T-helper 1 cell treated with Interleukin-12 subunit alpha and Interleukin-12 subunit beta and Interleukin-4 antibody, amounts not matched to agents 30 μg/mL and 1 μg/mL, for 36 hours (primary cell): Measurements from ENCODE around the gene SNTG2.

Experiments
- H3K27ac Mint-ChIP-seq: one replicate; pipeline ENCODE4 v1.8.0; 2021; ENCODE audit warnings: mild to moderate bottlenecking, mixed read lengths
- H3K27me3 Mint-ChIP-seq: one replicate; pipeline ENCODE4 v1.8.0; 2021; ENCODE audit warnings: low read depth, mixed read lengths
- H3K36me3 Mint-ChIP-seq: one replicate; pipeline ENCODE4 v1.8.0; 2021; ENCODE audit warnings: low read depth, mixed read lengths
- H3K4me1 Mint-ChIP-seq: one replicate; pipeline ENCODE4 v1.8.0; 2021; ENCODE audit warnings: low read depth, mixed read lengths
- H3K4me3 Mint-ChIP-seq: one replicate; pipeline ENCODE4 v1.8.0; 2021; ENCODE audit warnings: mild to moderate bottlenecking, moderate library complexity, mixed read lengths
- H3K9me3 Mint-ChIP-seq: one replicate; pipeline ENCODE4 v1.8.0; 2021; ENCODE audit warnings: mixed read lengths

The SNTG2 gene

GRCh38 chr2:920999-921398 lies 29.6 kb upstream of the SNTG2 start:
- Mint-ChIP-seq H3K36me3 (no peaks in the 10 kb centered on the region), H3K27ac (no peak overlapping the region), H3K4me1 (no peaks in the 10 kb centered on the region), H3K27me3 (peaks cover 17% of the 10 kb centered on the region), H3K4me3 (no peak overlapping the region), H3K9me3 (no peaks in the 10 kb centered on the region)

GRCh38 chr2:922185-922584 lies 28.5 kb upstream of the SNTG2 start:
- Mint-ChIP-seq H3K4me3 (no peak overlapping the region), H3K27me3 (peaks cover 17% of the 10 kb centered on the region), H3K4me1 (no peaks in the 10 kb centered on the region)

GRCh38 chr2:923832-924601 lies 26.6 kb upstream of the SNTG2 start:
- Mint-ChIP-seq H3K27me3 (peaks cover 17% of the 10 kb centered on the region), H3K9me3 (no peaks in the 10 kb centered on the region), H3K27ac (no peak overlapping the region), H3K36me3 (no peaks in the 10 kb centered on the region), H3K4me3 (no peak overlapping the region), H3K4me1 (no peaks in the 10 kb centered on the region)

More at GRCh38 chr2:922185-922584, 28.5 kb upstream of the SNTG2 start:
- Mint-ChIP-seq H3K36me3 (no peaks in the 10 kb centered on the region), H3K9me3 (no peaks in the 10 kb centered on the region), H3K27ac (no peak overlapping the region)

- Mint-ChIP-seq H3K9me3 (no peaks in the 10 kb centered on the region), H3K27ac (no peak overlapping the region), H3K36me3 (no peaks in the 10 kb centered on the region)
Measured at GRCh38 chr2:924701-925100, 25.9 kb upstream of the SNTG2 start.

GRCh38 chr2:925309-925708 lies 25.3 kb upstream of the SNTG2 start:
- Mint-ChIP-seq H3K4me1 (no peaks in the 10 kb centered on the region), H3K4me3 (no peak overlapping the region), H3K36me3 (no peaks in the 10 kb centered on the region), H3K27me3 (peaks cover 17% of the 10 kb centered on the region), H3K9me3 (no peaks in the 10 kb centered on the region), H3K27ac (no peak overlapping the region)

More at GRCh38 chr2:924701-925100, 25.9 kb upstream of the SNTG2 start:
- H3K4me1 Mint-ChIP-seq, result no peaks in the 10 kb centered on the region
- H3K27me3 Mint-ChIP-seq, result peaks cover 17% of the 10 kb centered on the region
- H3K4me3 Mint-ChIP-seq, result no peak overlapping the region

- Mint-ChIP-seq H3K4me3 (no peak overlapping the region), H3K36me3 (no peaks in the 10 kb centered on the region), H3K27me3 (peaks cover 17% of the 10 kb centered on the region), H3K4me1 (no peaks in the 10 kb centered on the region), H3K27ac (no peak overlapping the region), H3K9me3 (no peaks in the 10 kb centered on the region)
Measured at GRCh38 chr2:925711-926110, 24.9 kb upstream of the SNTG2 start.

- Mint-ChIP-seq H3K27ac (no peak overlapping the region), H3K4me1 (no peaks in the 10 kb centered on the region), H3K27me3 (peaks cover 17% of the 10 kb centered on the region), H3K36me3 (no peaks in the 10 kb centered on the region), H3K4me3 (no peak overlapping the region), H3K9me3 (no peaks in the 10 kb centered on the region)
Measured at GRCh38 chr2:926259-926793, 24.3 kb upstream of the SNTG2 start.

GRCh38 chr2:926896-927295 lies 23.8 kb upstream of the SNTG2 start:
- H3K4me1 Mint-ChIP-seq, result no peaks in the 10 kb centered on the region
- H3K4me3 Mint-ChIP-seq, result no peak overlapping the region
- H3K27ac Mint-ChIP-seq, result no peak overlapping the region
- H3K36me3 Mint-ChIP-seq, result no peaks in the 10 kb centered on the region
- H3K9me3 Mint-ChIP-seq, result no peaks in the 10 kb centered on the region
- H3K27me3 Mint-ChIP-seq, result peaks cover 17% of the 10 kb centered on the region

GRCh38 chr2:929011-929735 lies 21.5 kb upstream of the SNTG2 start:
- peaks cover 16% of the 10 kb centered on the region for H3K27me3 Mint-ChIP-seq
- no peaks in the 10 kb centered on the region for H3K36me3 Mint-ChIP-seq
- H3K9me3 Mint-ChIP-seq, result no peaks in the 10 kb centered on the region
- no peaks in the 10 kb centered on the region for H3K4me1 Mint-ChIP-seq
- H3K27ac Mint-ChIP-seq, result no peak overlapping the region
- H3K4me3 Mint-ChIP-seq, result no peak overlapping the region

- Mint-ChIP-seq H3K4me3 (no peak overlapping the region), H3K27ac (no peak overlapping the region), H3K36me3 (no peaks in the 10 kb centered on the region), H3K27me3 (peaks cover 8% of the 10 kb centered on the region), H3K4me1 (no peaks in the 10 kb centered on the region), H3K9me3 (no peaks in the 10 kb centered on the region)
Measured at GRCh38 chr2:929925-930324, 20.7 kb upstream of the SNTG2 start.

GRCh38 chr2:930935-931334 lies 19.7 kb upstream of the SNTG2 start:
- Mint-ChIP-seq H3K36me3 (no peaks in the 10 kb centered on the region), H3K9me3 (no peaks in the 10 kb centered on the region), H3K27me3 (no peaks in the 10 kb centered on the region), H3K4me1 (no peaks in the 10 kb centered on the region), H3K27ac (no peak overlapping the region), H3K4me3 (no peak overlapping the region)

GRCh38 chr2:932320-933115 lies 18.1 kb upstream of the SNTG2 start:
- no peak overlapping the region for H3K27ac Mint-ChIP-seq
- no peaks in the 10 kb centered on the region for H3K9me3 Mint-ChIP-seq
- no peaks in the 10 kb centered on the region for H3K27me3 Mint-ChIP-seq
- no peak overlapping the region for H3K4me3 Mint-ChIP-seq
- H3K36me3 Mint-ChIP-seq, result no peaks in the 10 kb centered on the region
- no peaks in the 10 kb centered on the region for H3K4me1 Mint-ChIP-seq

- H3K9me3 Mint-ChIP-seq, result no peaks in the 10 kb centered on the region
- H3K27me3 Mint-ChIP-seq, result no peaks in the 10 kb centered on the region
- no peaks in the 10 kb centered on the region for H3K36me3 Mint-ChIP-seq
- no peak overlapping the region for H3K27ac Mint-ChIP-seq
- no peaks in the 10 kb centered on the region for H3K4me1 Mint-ChIP-seq
- H3K4me3 Mint-ChIP-seq, result no peak overlapping the region
Measured at GRCh38 chr2:933734-934295, 16.8 kb upstream of the SNTG2 start.

GRCh38 chr2:937530-937929 lies 13.1 kb upstream of the SNTG2 start:
- Mint-ChIP-seq H3K27me3 (no peaks in the 10 kb centered on the region), H3K4me3 (no peak overlapping the region), H3K9me3 (no peaks in the 10 kb centered on the region), H3K27ac (no peak overlapping the region), H3K4me1 (no peaks in the 10 kb centered on the region), H3K36me3 (no peaks in the 10 kb centered on the region)
